K562 (cell line): ENCODE measurements around the gene PSPH.

Experiments used
- BCOR ChIP-seq: fragments of 450-650 bp; IDR thresholded peaks from 2 replicates; pipeline ENCODE4 v1.6.1; 2016
- CTCF ChIP-seq, 3 experiments: IDR thresholded peaks in 2 of 3; conservative IDR thresholded peaks in 1 of 3; 2 replicates each; pipeline ENCODE4 v1.5.1; 2011 to 2012; ENCODE audit warnings: low read length in 3 of 3, mild to moderate bottlenecking in 3 of 3, control low read depth in 2 of 3, improper control_type of control experiment in 1 of 3, inconsistent platforms in 1 of 3, low read depth in 1 of 3, mixed read lengths in 1 of 3, moderate library complexity in 1 of 3; ENCODE audit not compliant: insufficient read depth in 2 of 3
- NR1H2 ChIP-seq: sonication (generic); formaldehyde crosslinking; IDR thresholded peaks from 2 replicates; pipeline ENCODE4 v1.4.0; 2020; ENCODE audit warnings: mild to moderate bottlenecking, missing genetic modification reagents
- RBBP5 ChIP-seq: fragments of 200-600 bp; sonication (generic); IDR thresholded peaks from 2 replicates; pipeline ENCODE4 v1.6.1; 2012; ENCODE audit warnings: borderline replicate concordance, mild to moderate bottlenecking, low read length, control low read depth, inconsistent platforms; ENCODE audit not compliant: insufficient read depth, poor library complexity, severe bottlenecking
- SRF ChIP-seq, 2 experiments: fragments of 250-450, 450-650 bp in 1 of 2; sonication (Bioruptor Pico) in 1 of 2; sonication (generic) in 1 of 2; formaldehyde crosslinking; IDR thresholded peaks; 2 replicates each; pipeline versions ENCODE4 v1.5.0 to v1.5.1; 2020 to 2022; ENCODE audit warnings: mild to moderate bottlenecking in 1 of 2, missing genetic modification reagents in 1 of 2

- TF ChIP-seq BCOR (no peak), NR1H2 (CRISPR knock-in tag) (no peak), RBBP5 (no peak), SRF (CRISPR knock-in tag; IDR thresholded peaks at IDR 0.05) (no peak), CTCF (IDR thresholded peaks at IDR 0.05 in 2 of 3, conservative IDR thresholded peaks at IDR 0.05 in 1 of 3; ENCODE audit: insufficient read depth in 2 of 3, low read depth in 1 of 3, low read length in 3 of 3) (no peak)
Measured at GRCh38 chr7:56007167-56007652, 44.0 kb downstream of the PSPH start.
